Smooth muscle cell (in vitro differentiated cells): ENCODE measurements around the gene MOSMO. TPM values are rescaled to one million over a fixed set of nuclear protein-coding genes. Genes with fewer than 3 reads are reported as not detected.
"Not testable (repeated sequence)": the region's sequence is repeated elsewhere in the genome, so short reads cannot be mapped to it uniquely, and the experiment has no call there.

Source experiments
- DNase-seq: peaks from one replicate; lab custom pipeline; 2025; ENCODE audit not compliant: unreplicated experiment; lab: John Stamatoyannopoulos, UW
- H2AFZ ChIP-seq: fragments of 200-600 bp; sonication (generic); 2 replicates; pipeline ENCODE4 v1.6.0; 2016; ENCODE audit warnings: antibody characterized with exemption, low read depth, mild to moderate bottlenecking
- H3F3A ChIP-seq: fragments of 200-600 bp; sonication (generic); 2 replicates; pipeline ENCODE4 v1.6.0; 2017; ENCODE audit warnings: antibody characterized with exemption, low read depth
- H3K27ac ChIP-seq: fragments of 200-600 bp; sonication (generic); 2 replicates; pipeline ENCODE4 v1.5.1; 2016; ENCODE audit warnings: low read depth, mild to moderate bottlenecking
- H3K27me3 ChIP-seq: fragments of 200-600 bp; sonication (generic); 2 replicates; pipeline ENCODE4 v1.6.1; 2016; ENCODE audit warnings: low read depth, mild to moderate bottlenecking
- H3K36me3 ChIP-seq: fragments of 200-600 bp; sonication (generic); 2 replicates; pipeline ENCODE4 v1.5.1; 2016; ENCODE audit warnings: low read depth
- H3K4me1 ChIP-seq: fragments of 200-600 bp; sonication (generic); 2 replicates; pipeline ENCODE4 v1.5.1; 2016; ENCODE audit warnings: low read depth
- H3K4me2 ChIP-seq: fragments of 200-600 bp; sonication (generic); 2 replicates; pipeline ENCODE4 v1.6.0; 2016; ENCODE audit warnings: mild to moderate bottlenecking
- H3K4me3 ChIP-seq: fragments of 200-600 bp; sonication (generic); 2 replicates; pipeline ENCODE4 v1.5.1; 2016; ENCODE audit warnings: mild to moderate bottlenecking
- H3K79me2 ChIP-seq: fragments of 200-600 bp; sonication (generic); 2 replicates; pipeline ENCODE4 v1.6.0; 2016; ENCODE audit warnings: low read depth, mild to moderate bottlenecking
- H3K9ac ChIP-seq: fragments of 200-600 bp; sonication (generic); 2 replicates; pipeline ENCODE4 v1.6.0; 2016; ENCODE audit warnings: low read depth
- H3K9me3 ChIP-seq: fragments of 200-600 bp; sonication (generic); replicated peaks from 2 replicates; pipeline ENCODE4 v1.5.1; 2016; ENCODE audit warnings: low read depth
- H4K20me1 ChIP-seq: fragments of 200-600 bp; sonication (generic); 2 replicates; pipeline ENCODE4 v1.6.0; 2016; ENCODE audit warnings: low read depth
- WGBS: methylation state at CpG from one replicate; pipeline ENCODE4 v1.1.7; 2016; ENCODE audit warnings: low lambda C conversion rate; 5-methylcytosine and 5-hydroxymethylcytosine counted together
- polyA plus RNA-seq: library from polyadenylated mRNA; unstranded; fragments of >200 nt; fragmentation: Nextera tagmentation; extraction: Ambion mirVana; gene quantifications from 2 replicates; pipeline ENCODE4 v1.2.1, GENCODE V29; 2016
- total RNA-seq: library from RNA; depleted of rRNA; stranded (reverse); fragments of >200 nt; gene quantifications from 2 replicates; pipeline ENCODE4 v1.2.3, GENCODE V29; 2014
- TF ChIP-seq, protein P1 (sequence below): fragments of 200-600 bp; sonication (generic); IDR thresholded peaks from 2 replicates; pipeline ENCODE4 v1.5.1; 2017; ENCODE audit warnings: borderline replicate concordance, mild to moderate bottlenecking, antibody characterized with exemption; ENCODE audit not compliant: insufficient read depth, poor library complexity, severe bottlenecking

The MOSMO gene
- total and polyA plus RNA-seq, 2 experiments from 2014 or later: 2.8 to 18.6 TPM

GRCh38 chr16:22124583-22125284 is 116.8 kb downstream of the MOSMO start:
- no peaks in the 10 kb centered on the region for H3K27me3 ChIP-seq
- no peaks in the 10 kb centered on the region for H3K36me3 ChIP-seq
- no peak overlapping the region for H3K4me2 ChIP-seq
- WGBS: 88% methylated on average over 6 of the region's 6 CpGs
- H3K27ac ChIP-seq: no peak overlapping the region
- no peaks in the 10 kb centered on the region for H3K79me2 ChIP-seq
- H3F3A ChIP-seq: no peaks in the 10 kb centered on the region
- no peak overlapping the region for H2AFZ ChIP-seq
- H3K9ac ChIP-seq: no peak overlapping the region
- no peak for DNase-seq
- no peak overlapping the region for H3K4me3 ChIP-seq
- no peaks in the 10 kb centered on the region for H3K9me3 ChIP-seq
- TF ChIP-seq, protein P1, sequence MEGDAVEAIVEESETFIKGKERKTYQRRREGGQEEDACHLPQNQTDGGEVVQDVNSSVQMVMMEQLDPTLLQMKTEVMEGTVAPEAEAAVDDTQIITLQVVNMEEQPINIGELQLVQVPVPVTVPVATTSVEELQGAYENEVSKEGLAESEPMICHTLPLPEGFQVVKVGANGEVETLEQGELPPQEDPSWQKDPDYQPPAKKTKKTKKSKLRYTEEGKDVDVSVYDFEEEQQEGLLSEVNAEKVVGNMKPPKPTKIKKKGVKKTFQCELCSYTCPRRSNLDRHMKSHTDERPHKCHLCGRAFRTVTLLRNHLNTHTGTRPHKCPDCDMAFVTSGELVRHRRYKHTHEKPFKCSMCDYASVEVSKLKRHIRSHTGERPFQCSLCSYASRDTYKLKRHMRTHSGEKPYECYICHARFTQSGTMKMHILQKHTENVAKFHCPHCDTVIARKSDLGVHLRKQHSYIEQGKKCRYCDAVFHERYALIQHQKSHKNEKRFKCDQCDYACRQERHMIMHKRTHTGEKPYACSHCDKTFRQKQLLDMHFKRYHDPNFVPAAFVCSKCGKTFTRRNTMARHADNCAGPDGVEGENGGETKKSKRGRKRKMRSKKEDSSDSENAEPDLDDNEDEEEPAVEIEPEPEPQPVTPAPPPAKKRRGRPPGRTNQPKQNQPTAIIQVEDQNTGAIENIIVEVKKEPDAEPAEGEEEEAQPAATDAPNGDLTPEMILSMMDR: no peak
- H4K20me1 ChIP-seq: no peaks in the 10 kb centered on the region
- no peaks in the 10 kb centered on the region for H3K4me1 ChIP-seq

DNA sequence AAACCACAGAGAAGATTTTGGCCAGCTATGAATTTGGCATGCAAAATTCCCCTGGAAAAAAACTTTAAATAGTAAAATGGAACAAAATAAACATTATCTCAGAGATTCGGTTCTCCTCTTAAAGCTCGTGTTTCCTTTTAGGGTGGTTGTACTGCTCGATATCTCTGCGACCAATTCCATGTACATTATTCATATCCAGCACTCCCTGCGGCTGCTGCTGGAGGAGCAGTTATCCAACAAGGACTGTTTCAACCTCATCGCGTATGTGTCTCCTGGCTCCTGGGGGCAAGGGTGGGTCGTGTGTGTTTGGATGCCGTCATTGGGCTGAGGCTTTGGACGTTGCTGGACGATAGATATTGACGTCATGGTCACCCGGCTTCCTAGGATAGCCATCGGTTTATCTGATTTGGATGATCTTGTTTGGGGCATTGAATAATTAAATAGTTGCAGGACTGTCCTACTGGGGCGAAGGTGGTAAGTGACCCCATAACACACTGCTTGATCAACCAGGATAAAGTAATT is 118.2 kb downstream of the MOSMO start:
- WGBS: 87% methylated on average over 15 of the region's 15 CpGs
- DNase-seq: no peak
- TF ChIP-seq, protein P1: no peak
- Histone ChIP-seq H4K20me1 (no peaks in the 10 kb centered on the region), H2AFZ (no peak overlapping the region), H3K4me3 (no peak overlapping the region), H3K27me3 (no peaks in the 10 kb centered on the region), H3K36me3 (no peaks in the 10 kb centered on the region), H3K79me2 (no peaks in the 10 kb centered on the region), H3K27ac (no peak overlapping the region), H3K9ac (no peak overlapping the region), H3K9me3 (no peaks in the 10 kb centered on the region), H3K4me2 (no peak overlapping the region), H3F3A (no peaks in the 10 kb centered on the region), H3K4me1 (no peaks in the 10 kb centered on the region)

DNA sequence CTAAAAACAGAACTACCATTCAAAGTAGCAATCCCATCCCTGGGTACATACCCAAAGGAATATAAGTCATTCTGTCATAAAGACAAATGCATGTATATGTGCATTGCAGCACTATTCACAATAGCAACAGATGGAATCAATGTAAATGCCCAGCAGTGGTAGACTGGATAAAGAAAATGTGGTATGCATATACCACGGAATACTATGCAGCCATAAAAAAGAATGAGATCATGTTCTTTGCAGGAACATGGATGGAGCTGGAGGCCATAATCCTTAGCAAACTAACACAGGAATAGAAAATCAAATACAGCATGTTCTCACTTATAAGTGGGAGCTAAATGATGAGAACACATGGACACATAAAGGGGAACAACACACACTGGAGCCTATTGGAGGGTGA is 120.6 kb downstream of the MOSMO start:
- not testable (repeated sequence) for H3K9me3 ChIP-seq, H4K20me1 ChIP-seq, H3K9ac ChIP-seq, H3K4me1 ChIP-seq, H3K4me2 ChIP-seq, H2AFZ ChIP-seq, H3K27ac ChIP-seq, H3K27me3 ChIP-seq, H3F3A ChIP-seq, H3K36me3 ChIP-seq, H3K79me2 ChIP-seq, H3K4me3 ChIP-seq, DNase-seq
- WGBS: 100% methylated on average over 1 of the region's 1 CpG

GRCh38 chr16:22130528-22130927 is 122.6 kb downstream of the MOSMO start:
- TF ChIP-seq, protein P1: no peak
- no peak overlapping the region for H3K27ac ChIP-seq
- H3K79me2 ChIP-seq: no peaks in the 10 kb centered on the region
- H3K4me3 ChIP-seq: no peak overlapping the region
- no peak for DNase-seq
- no peaks in the 10 kb centered on the region for H3K9me3 ChIP-seq
- no peaks in the 10 kb centered on the region for H3K36me3 ChIP-seq
- H3K4me2 ChIP-seq: no peak overlapping the region
- no peaks in the 10 kb centered on the region for H3F3A ChIP-seq
- no peaks in the 10 kb centered on the region for H4K20me1 ChIP-seq
- no peaks in the 10 kb centered on the region for H3K4me1 ChIP-seq
- no peaks in the 10 kb centered on the region for H3K27me3 ChIP-seq
- H3K9ac ChIP-seq: no peak overlapping the region
- no peak overlapping the region for H2AFZ ChIP-seq
